Measurements from ENCODE around the gene SNX24.
"Not testable (repeated sequence)": the region's sequence is repeated elsewhere in the genome, so short reads cannot be mapped to it uniquely, and the experiment has no call there.

Gene SNX24

DNA sequence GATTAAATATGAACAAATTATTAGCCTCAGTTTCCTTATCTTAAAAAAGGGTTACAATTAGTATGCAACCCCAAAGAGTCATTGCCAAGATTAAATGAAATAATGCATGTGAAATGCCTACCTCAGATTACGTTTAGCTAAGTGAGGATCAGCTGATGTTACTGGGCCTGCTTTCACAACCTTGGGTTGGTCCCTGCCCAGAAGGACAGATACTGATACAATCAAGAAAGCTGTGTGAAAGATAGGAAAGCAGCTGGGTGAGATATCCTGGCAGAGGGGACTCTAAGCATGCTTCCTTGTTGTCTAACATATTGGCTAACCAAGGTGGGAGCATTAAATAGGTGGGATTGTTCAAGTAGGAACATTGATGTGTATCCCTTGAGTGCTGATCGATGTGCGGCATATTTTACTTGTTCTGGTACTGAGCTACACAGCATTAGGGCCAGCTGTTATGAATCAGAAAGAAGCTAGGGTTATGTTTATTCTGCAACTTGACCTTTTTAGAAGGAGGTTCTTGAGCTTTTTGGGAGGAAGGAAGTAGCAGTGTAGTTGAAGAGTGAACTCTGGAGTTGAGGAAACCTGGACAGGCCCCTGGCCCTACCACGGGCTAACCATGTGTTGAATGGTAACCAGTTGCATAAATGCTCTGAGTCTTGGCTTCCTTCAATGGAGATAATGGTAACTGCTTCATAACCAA is 28.9 kb downstream of the SNX24 start:
- DNase-seq, result no peak

DNA sequence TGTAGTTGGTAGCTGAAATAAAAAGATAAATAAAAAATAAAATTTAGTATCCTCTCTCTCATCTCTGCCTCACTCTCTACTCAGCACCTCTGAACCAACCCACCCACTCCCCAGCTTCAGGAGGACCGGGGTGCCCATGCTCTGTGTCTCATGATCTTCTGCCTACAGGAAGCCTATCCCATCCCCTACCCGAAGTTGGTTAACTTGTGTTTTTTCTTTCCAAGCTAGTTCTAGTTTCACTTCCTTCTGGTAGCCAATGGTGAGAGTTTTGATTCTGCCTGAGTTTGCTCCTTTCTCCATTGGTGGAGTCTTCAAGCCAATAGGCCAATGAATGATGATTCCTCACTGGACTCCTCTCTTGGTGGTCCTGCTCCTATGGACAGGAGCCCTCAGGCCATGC is 32.1 kb downstream of the SNX24 start:
- no peak for DNase-seq

DNA sequence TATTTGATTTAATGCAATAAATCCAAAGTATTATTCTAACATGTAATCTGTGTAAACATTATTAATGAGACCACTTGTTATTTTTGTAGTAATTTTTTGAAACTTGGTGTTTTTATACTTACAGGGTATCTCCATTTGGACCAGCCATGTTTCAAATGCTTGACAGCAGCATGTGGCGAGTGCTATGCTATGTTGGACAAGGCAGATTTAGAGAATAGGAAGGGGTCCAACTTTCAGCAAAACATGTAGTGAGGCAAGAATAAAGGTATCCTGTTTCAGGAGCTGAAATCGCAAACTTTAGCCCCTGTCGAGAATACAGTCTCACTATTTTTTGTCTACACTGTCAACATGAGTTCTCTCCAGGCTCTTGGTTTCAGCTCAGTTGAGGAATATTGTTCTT is 33.7 kb downstream of the SNX24 start:
- DNase-seq, result no peak

DNA sequence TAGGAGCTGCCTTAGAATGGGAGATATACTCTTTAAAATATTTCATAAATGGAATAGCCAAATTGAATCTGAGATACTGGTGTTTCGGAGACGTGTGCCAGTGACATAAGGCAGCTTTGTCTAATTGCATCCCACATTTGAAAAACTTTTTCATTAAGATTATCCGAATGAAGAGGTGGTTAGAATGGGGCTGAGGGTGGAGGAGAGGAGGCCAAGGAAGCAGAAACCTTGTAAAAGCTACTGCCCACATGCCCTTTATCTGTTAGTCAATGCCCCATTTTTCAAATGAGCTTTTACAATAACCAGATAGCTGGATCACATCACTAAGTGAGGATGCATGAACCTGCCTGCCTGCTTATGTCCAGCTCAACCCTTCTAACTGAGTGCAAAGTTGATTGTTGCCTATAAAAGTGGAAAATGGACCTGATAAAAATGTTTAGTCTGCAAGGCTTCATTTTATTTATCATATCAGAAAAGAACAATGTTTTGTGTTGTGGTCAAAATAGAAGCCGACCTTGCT is 34.8 kb downstream of the SNX24 start:
- DNase-seq, result no peak

DNA sequence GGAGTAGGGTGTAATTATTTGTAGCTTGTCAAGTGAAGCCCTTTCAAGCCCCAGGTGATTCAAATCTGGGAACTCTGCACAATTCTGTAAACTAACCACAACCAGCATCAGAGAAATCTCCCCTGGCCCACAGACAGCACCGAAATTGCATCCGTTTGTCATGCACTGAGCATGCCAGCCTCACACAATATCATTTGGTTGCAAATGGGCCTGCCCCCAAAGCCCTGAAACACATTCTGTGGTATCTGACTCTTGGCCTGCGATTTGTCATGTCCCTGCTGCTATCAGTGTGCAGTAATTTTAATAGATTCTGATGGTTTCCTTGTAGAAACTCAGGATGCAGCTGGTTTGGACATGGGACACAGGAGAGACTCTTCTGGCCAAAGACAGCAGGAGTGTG is 35.3 kb downstream of the SNX24 start:
- no peak for DNase-seq

DNA sequence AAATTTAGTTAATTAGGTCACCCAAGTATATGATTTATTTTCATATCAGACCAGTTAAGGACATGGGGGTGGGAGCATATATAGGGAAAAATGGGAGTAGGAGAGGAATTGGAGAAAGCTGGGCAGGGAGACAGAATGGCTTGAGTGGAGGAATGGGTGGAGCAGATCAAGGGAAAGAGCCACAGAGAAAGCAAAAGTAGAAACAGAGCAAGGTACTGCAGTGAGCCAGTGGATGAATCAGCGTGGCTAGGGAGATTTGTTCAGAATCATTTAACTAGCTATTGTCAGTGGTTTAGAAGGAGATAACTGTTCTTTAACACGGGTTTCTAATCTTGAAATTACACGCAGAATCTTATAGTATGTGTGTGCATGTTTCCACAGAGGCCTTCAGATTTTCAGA is 37.4 kb downstream of the SNX24 start:
- DNase-seq, result no peak

DNA sequence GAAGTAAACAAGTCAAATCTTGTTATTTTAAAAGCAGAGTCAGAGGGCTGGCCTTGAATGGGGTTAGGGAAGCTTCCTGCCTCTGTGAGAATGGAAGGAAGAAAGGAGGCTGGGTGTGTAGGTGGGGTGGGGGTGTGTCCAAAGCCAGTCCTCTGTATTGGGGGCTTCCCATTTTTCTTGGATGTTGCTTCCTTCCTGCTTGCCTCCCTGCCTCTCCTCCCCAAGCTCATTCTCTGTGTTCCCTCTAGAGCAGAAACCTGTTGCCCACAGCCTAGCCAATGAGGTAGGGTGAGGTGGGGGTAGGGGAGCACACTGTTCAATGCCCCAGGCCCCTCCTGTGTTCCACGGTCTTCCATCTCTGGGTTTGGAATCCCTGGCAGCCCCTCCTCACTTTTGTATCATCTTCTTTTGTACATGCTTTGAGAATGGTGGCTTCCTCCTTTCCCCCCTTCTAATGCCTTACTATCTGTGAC is 39.7 kb downstream of the SNX24 start:
- no peak for DNase-seq

DNA sequence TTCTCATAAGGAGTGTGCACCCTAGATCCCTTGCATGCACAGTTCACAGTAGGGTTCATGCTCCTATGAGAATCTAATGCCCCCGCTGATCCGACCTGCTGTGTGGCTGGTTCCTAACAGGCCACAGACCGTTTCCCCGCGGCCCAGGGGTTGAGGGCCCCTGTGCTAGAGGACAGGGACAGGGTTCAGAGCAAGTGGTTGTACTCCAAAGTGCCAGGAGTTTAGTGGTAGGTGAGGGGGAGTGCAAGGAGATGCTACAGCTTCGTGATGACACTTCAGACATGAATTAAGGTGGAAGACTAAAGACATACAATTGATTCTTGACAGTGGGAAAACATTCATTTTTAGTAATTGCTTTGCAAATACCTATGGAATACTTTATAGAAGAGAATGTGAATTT is 40.5 kb downstream of the SNX24 start:
- DNase-seq, result no peak

DNA sequence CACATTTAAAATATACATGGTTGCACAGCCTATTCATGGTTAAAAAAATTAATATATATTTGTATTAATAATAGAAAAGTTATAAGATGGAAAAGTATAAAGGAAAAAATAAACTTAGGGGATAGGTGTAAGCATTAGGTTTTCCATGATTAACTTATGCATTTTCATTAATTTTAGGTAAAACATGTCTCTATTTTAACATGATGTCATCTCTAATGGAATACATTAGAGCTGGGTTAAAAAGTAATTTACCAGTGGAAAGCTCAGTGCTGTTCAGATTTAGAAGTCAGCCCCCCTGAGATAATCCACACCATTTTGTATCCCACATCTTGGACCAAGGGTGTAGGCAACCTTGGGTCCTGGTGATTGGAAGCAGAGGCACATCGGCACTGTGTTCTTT is 49.7 kb downstream of the SNX24 start:
- no peak for DNase-seq

DNA sequence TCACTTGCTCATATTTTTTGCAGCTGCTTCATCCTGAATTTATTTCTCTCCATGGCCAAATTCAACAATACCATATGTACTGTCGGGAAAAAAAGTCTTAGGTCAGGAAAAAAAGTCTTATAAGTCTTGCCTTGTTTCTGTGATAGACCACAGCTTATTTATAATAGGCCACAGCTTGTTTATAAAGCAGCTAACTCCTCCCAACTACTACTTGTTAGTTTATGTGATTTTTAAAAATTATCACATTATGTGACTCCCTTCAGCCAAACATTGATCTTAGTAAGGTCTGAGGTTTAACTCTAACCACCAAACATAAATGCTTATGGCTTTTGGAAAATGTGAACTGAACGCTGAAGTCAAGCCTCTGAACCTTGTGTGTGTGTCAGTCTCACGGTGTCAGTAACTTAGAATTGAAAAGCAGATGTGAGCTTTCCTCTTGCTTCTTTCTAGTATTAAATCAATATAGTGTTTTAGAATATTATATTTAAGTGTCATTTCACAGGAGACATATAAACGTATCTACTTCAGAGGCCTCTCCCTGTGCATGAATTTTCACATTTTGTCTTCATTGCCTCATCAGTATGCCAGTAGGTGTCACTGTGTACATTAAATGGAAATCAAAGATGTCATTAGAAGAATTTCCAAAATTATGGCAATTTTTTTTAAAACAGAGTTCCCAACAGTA is 51.3 kb downstream of the SNX24 start:
- peak in 1 of 2 experiments; percentile 7 for DNase-seq

DNA sequence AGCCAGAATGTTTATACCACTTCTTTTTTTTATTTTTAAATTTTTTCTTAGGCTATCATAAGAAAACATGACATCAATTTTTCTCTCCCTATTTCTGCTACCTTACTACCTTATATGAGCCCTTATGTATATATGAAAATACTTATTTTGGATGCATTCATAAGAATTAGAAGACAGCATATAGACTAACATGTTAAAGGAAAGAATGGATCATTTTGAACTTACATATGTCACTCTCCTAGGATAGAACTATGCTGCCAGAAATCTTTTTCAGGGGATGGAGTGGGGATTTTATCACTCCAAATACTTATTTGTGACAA is 51.8 kb downstream of the SNX24 start:
- no peak for DNase-seq

DNA sequence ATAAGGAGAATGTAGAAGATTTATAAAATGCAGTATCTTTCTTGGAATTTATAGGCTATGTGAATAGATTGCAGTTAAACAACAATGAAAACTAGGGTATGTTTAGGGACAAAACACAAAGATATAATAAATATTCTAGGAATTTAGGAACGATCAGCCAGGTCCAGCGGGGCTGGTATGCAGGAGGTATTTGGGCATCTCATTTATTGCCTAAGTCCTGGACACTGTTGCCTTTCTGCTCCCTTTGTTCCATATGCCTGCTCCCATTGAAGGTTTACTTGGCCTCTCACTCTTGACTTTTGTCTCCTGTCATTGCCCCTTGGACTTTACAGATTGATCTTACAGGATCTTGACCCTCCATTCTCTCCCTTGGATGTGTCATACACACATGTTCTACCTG is 55.9 kb downstream of the SNX24 start:
- DNase-seq, result no peak

DNA sequence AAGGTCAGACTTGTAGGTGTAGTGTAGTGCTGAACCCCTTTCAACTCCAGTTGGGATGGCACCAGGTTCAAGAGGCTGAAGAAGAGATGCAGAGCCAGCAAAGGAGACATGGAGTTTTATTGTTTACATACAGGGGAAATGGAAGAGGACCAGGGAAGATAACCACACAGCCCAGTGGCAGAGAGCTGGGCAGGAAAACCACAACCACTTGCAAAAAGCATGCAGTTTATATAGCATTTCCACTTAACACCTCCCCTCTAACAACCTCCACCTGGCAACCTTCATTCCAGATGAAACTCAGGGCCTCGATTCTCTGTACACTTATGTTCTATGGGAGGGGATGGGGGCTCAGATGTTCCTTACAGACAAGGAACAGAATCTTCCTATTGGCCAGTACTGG is 56.9 kb downstream of the SNX24 start:
- DNase-seq, result no peak

DNA sequence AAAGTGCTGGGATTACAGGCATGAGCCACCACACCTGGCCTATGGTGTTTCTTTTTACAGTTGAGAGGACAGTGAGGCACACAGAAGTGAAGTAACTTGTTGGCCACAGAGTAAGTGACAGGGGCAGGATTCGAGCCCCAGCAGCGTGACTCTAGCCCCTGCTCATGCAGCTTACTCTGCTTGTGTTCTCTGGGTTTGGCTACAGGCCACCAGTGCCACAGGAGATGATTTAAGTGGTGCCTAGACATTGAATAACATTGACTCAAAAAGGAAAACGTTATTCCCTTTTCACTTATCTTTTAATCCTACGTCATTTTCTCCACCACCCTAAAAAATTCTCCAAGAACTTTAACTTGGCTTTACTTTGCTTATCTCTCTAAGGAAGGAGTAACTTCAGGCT is 61.4 kb downstream of the SNX24 start:
- no peak for DNase-seq

DNA sequence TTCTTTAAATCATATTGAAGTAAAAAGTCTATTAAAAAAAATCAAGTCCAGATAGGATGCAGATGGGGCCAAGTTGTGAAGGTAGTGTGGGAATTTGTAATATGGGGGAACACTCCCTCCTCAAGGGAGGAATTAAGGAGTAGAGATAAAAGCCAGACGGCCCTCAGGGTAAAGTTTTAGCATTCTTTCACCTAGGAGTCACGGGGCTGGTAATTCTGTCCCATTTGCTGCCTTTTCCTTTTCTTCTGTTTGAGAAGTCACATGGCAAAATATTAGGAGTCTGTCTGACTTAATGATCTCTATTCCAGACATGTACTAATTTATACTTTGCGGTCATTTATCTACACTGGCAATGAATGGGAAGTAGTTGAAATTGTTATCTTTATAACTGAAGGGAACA is 61.9 kb downstream of the SNX24 start:
- DNase-seq, result no peak

DNA sequence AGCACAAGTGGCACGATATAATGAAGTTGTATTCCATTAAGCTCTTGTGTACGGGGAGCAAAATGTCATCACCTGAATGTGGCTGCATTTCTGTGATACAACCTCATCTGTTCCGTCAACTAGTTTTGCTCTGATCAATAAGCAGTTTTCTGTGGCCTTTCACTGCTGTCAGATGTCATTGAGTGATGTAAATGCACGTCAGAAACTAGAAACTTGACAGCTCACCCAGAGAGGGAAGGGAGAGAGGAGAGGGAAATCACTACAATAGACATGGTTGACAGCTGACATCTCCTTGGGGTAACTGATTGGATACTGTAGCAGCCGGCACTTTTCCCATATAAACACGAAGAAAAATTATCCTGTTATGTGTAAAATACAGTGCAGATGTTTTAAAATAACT is 62.7 kb downstream of the SNX24 start:
- no peak for DNase-seq

DNA sequence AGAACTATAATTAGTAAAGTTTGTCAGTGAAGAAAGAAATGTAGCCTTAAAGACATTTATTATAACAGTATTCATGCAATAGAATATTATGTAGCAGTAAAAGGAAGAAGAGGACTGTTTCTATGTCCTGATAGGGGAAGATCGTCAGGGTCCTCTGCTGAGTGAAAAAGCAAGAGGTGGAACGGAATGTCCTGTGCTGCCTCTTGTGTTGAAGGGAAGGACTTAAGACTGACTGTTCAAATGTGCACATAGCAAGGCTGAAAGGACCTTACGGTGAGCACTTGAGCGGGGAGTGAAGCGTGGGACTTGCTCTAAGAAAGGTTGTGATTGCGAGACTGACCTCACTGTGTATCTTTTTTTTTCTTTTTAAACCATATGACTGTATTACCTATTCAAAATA is 63.2 kb downstream of the SNX24 start:
- no peak for DNase-seq

DNA sequence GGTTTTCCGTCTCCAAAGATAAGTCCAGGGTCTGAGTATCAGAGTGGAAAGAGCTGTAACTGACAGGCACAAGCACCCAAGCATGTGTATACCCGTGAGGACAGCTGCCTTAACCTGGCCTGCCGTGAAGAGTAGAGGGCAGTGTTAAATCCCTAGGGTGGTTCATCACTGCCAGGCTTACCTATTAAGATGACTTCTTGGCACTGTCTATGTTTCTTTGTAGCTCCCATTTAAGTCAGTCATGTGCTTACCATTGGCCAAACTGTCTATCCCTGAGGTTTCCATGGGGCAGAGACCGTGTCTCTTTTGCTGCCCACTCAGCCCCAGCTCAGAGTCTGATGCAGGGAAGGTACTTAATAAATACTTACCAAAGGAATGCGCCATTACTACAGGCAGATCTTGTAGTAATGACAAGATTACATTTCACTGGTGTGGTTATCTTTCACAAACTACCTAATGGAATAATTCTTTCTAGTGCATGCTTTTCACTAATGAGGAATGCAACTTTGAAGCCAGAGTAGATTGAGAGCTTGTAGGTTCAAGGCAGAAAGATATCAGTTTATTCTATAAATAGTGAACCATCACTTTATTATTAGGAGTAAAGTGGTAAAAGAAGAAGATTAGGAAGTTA is 64.2 kb downstream of the SNX24 start:
- no peak for DNase-seq

DNA sequence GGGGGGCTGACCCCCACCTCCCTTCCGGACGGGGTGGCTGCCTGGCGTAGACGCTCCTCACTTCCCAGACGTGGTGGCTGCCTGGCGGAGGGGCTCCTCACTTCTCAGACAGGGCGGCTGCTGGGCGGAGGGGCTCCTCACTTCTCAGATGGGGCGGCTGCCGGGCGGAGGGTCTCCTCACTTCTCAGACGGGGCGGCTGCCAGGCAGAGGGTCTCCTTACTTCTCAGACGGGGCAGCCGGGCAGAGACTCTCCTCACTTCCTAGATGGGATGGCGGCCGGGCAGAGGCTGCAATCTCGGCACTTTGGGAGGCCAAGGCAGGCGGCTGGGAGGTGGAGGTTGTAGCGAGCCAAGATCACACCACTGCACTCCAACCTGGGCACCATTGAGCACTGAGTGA is 68.0 kb downstream of the SNX24 start:
- DNase-seq, result not testable (repeated sequence)

DNA sequence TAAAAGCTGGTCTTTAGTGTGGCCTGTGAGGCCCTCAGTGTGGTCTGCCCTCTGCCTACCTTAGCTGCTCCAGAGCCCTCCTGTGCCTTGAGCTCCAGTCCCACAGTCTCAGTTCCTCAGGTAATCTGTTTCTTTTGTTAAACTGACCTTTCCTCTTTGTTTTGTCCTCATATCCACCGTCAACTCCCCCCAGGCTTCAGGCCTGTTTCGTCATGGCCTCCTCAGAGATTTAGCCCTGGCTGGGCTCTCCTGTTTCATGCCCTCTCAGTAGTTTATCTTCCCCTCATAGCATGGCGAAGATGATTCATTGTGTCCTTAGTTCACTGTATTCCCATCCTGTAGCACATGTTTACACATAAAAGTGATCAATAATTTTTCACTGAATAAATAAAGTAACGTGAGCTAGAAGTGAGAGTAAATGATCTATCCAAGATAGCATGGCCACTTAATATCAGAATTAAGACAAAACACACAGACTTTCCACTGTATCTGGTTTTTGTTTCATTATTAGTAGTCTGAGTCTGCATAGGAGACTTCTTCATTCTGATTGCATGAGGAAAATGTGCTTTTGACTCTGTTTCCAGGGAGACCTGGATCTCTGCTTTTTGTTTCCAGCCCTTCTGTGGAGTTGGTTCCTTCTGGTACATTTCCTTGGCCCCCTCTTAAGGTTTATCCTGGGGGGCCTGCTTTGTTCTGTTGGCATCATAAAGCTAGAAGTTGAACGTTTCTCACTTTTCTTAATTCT is 70.5 kb downstream of the SNX24 start:
- DNase-seq, result no peak

DNA sequence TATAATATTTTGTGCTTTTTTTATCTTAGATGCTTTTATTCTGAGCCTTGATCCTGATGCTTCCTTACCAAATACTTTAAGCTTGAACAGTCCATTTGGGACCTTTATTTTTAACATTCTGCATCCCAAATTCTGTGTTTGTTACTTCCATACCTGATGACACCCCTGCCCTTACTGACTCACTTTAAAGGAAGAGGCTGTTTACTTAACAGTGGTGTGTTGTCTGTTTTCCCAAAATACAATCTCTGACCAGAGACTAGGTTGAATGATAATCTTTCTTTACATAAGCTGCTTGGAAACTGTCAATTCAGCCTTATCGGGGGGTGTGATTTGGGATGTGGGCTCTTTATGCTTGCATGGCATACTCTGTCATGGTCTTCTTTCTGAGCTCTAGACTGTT is 71.1 kb downstream of the SNX24 start:
- no peak for DNase-seq

DNA sequence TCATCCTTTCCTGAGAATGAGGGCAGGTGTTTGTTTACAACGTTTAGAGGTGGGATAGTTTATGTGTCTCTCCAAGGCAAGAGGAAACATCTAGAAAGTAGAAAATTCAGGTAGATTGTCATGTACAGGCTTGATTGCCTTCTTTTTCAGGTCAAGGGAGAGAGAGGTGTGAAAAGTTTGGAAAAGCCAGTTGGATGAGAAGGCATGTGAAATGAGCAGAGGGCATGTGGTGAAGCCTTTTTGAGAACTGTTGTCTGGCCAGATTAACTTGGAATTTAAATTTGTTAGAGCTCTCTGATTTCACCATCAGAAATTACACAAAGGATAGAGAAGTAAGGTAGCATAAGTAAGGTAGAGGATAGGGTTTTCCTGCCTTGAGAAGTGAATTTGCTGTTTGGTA is 74.6 kb downstream of the SNX24 start:
- DNase-seq, result no peak

DNA sequence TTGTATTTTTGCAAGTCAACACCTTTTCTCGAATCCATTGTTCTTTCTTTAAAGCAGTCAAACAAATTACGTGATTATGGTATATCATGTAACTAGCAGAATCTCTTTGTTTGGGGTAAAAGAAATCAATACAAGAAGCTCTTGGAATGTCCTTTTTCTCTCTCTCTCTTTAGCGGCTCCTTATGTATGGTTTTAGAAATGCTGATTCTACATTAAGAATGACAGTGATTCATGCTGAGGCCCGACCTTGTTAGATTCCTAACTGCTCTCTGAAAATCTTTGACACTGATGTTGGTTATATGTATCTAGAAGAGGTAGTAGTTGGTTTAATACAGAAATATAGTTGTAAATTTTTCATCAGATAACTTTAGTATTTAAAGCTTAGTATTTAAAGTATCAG is 76.4 kb downstream of the SNX24 start:
- no peak for DNase-seq

DNA sequence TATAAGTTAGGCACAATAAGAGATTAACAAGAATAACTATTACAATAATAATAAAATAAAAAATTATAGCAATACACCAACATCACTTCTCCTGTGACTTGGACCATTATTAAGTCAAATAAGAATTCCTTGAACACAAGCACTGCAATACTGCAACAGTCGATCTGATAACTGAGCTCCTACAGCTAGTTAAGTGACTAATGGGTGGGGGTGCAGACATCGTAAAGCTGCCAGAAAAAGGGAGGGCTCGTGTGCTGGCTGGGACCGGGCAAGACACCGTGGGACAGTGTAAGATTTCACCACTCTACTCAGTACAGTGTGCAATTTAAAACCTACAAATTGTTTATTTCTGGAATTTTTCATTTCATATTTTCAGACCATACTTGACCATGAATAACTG is 78.8 kb downstream of the SNX24 start:
- DNase-seq, result no peak
